Muscle layer of colon (tissue), 2 donors: ENCODE results near the gene U2AF2.

ENCODE experiments used
- H3K27ac ChIP-seq: one replicate; pipeline ENCODE4 v1.7.0; 2013; ENCODE audit warnings: low read depth, mild to moderate bottlenecking, low read length, moderate library complexity
- H3K27me3 ChIP-seq, 2 donors: one replicate each; pipeline ENCODE4 v1.7.0; 2013; ENCODE audit warnings: low read length in 2 of 2, mild to moderate bottlenecking in 2 of 2; ENCODE audit not compliant: insufficient read depth in 2 of 2, control insufficient read depth in 1 of 2
- H3K36me3 ChIP-seq: one replicate; pipeline ENCODE4 v1.7.0; 2013; ENCODE audit warnings: mild to moderate bottlenecking, low read length; ENCODE audit not compliant: insufficient read depth
- H3K4me1 ChIP-seq: one replicate; pipeline ENCODE4 v1.7.0; 2013; ENCODE audit warnings: mild to moderate bottlenecking, low read length; ENCODE audit not compliant: insufficient read depth
- H3K4me3 ChIP-seq, 2 donors: one replicate each; pipeline ENCODE4 v1.7.0; 2013; ENCODE audit warnings: low read length in 2 of 2, low read depth in 1 of 2, mild to moderate bottlenecking in 1 of 2, moderate library complexity in 1 of 2
- H3K9ac ChIP-seq: one replicate; pipeline ENCODE4 v1.7.0; 2013; ENCODE audit warnings: low read length
- H3K9me3 ChIP-seq: one replicate; pipeline ENCODE4 v1.7.0; 2013; ENCODE audit warnings: mild to moderate bottlenecking, low read length
- donor health status: abdominal sarcoma.
- donor health status: Adenocarcinoma of cecum.

The U2AF2 gene

DNA sequence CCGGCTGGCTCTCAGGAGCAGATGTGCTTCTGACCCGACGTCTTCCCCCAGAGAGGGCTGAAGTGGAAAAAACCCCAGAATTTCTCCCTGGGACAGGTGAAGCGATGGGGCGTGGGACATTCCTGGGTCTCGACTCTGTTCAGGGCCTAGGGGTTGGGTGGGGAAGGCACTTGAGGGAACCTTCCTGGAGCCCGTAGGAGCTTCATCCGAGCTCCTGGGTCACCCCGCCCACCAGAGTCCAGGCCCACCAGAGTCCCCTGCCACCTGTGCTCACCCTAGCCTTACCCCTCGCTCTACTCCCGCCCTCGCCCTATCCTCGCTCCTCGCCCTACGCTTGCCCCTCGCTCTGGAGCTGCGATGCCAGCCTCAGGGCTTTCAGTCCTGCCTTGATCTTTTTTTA is 43.4 kb downstream of the U2AF2 start:
- Histone ChIP-seq H3K36me3 (peaks cover 24% of the 10 kb centered on the region), H3K27ac (no peak overlapping the region), H3K27me3 (no peaks in the 10 kb centered on the region), H3K9ac (no peak overlapping the region), H3K4me1 (no peaks in the 10 kb centered on the region), H3K9me3 (no peaks in the 10 kb centered on the region), H3K4me3 (no peak overlapping the region)

GRCh38 chr19:55699221-55699620 is 44.4 kb downstream of the U2AF2 start:
- no peak overlapping the region for H3K4me3 ChIP-seq
- H3K27ac ChIP-seq: no peak overlapping the region
- no peaks in the 10 kb centered on the region for H3K9me3 ChIP-seq
- H3K36me3 ChIP-seq: peaks cover 19% of the 10 kb centered on the region
- H3K9ac ChIP-seq: no peak overlapping the region
- no peaks in the 10 kb centered on the region for H3K27me3 ChIP-seq
- H3K4me1 ChIP-seq: no peaks in the 10 kb centered on the region

GRCh38 chr19:55700813-55701212 is 46.0 kb downstream of the U2AF2 start:
- no peak overlapping the region for H3K4me3 ChIP-seq
- peaks cover 13% of the 10 kb centered on the region for H3K36me3 ChIP-seq
- no peak overlapping the region for H3K9ac ChIP-seq
- H3K9me3 ChIP-seq: no peaks in the 10 kb centered on the region
- no peaks in the 10 kb centered on the region for H3K27me3 ChIP-seq
- H3K4me1 ChIP-seq: no peaks in the 10 kb centered on the region
- no peak overlapping the region for H3K27ac ChIP-seq

GRCh38 chr19:55702131-55702627 is 47.3 kb downstream of the U2AF2 start:
- Histone ChIP-seq H3K9me3 (no peaks in the 10 kb centered on the region), H3K27me3 (no peaks in the 10 kb centered on the region), H3K4me1 (no peaks in the 10 kb centered on the region), H3K4me3 (no peak overlapping the region), H3K9ac (no peak overlapping the region), H3K27ac (no peak overlapping the region), H3K36me3 (peaks cover 6% of the 10 kb centered on the region)

GRCh38 chr19:55703790-55704215 is 49.0 kb downstream of the U2AF2 start:
- Histone ChIP-seq H3K9ac (no peak overlapping the region), H3K4me1 (no peaks in the 10 kb centered on the region), H3K4me3 (no peak overlapping the region), H3K27ac (no peak overlapping the region), H3K27me3 (no peaks in the 10 kb centered on the region), H3K9me3 (no peaks in the 10 kb centered on the region), H3K36me3 (peaks cover 6% of the 10 kb centered on the region)

DNA sequence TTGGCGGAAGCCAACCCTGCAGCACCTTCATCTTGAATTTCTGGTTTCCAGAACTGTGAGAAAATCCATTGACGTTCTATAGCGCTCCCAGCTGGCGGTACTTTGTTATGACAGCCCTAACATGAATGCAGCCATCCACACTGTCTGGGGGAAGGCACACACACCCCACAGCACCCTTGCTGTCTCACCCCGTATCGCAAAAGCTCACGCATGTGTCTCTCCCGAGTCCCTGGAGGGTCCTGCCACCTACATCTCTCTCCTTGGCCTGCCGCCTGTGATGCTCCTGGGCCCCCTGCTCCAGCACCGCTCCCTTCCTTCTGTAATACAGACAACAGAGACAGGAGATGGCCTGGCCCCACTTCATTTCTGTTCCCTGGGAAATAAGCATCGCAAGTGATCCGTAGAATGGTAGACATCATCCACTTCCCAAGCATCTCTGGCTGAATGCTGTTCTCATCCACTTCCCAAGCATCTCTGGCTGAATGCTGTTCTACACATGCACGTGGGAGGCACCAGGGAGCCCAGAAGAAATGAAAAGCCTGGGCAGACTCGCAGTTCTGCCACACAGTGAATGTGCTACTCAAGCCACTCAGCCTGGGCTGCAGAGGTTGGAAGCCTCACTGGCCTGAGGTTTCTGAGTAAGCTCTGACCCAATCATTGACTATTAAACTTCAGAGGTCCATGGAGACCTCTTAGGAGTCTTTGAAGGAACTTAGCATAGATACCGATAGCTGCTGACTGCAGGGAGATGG is 49.8 kb downstream of the U2AF2 start:
- H3K9ac ChIP-seq: no peak overlapping the region
- no peaks in the 10 kb centered on the region for H3K9me3 ChIP-seq
- peaks cover 6% of the 10 kb centered on the region for H3K36me3 ChIP-seq
- no peaks in the 10 kb centered on the region for H3K27me3 ChIP-seq
- H3K27ac ChIP-seq: no peak overlapping the region
- no peak overlapping the region for H3K4me3 ChIP-seq
- no peaks in the 10 kb centered on the region for H3K4me1 ChIP-seq

DNA sequence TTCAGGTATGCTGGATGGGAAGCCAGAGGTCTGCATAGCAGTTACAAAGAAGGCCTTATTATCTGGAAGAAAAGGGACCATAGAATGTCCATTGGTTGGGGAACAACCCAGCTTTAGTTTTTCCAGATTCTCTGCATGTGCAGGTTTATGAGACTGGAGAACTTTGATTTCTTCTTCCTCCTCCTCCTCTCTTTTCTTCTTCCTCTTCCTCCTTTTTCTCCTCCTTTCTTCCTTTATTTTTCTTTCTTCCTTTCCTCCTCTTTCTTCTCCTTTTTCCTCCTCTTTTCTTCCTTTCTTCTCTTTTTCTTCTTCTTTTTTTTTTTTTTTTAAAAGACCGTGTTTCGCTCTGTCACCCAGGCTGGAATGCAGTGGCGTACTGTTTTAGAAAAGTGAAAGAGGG is 51.1 kb downstream of the U2AF2 start:
- Histone ChIP-seq H3K27ac (no peak overlapping the region), H3K9me3 (no peaks in the 10 kb centered on the region), H3K27me3 (no peaks in the 10 kb centered on the region), H3K36me3 (no peaks in the 10 kb centered on the region), H3K4me1 (no peaks in the 10 kb centered on the region), H3K4me3 (no peak overlapping the region), H3K9ac (no peak overlapping the region)

- no peak overlapping the region for H3K27ac ChIP-seq
- no peak overlapping the region for H3K4me3 ChIP-seq
- no peaks in the 10 kb centered on the region for H3K4me1 ChIP-seq
- H3K9me3 ChIP-seq: no peaks in the 10 kb centered on the region
- H3K9ac ChIP-seq: no peak overlapping the region
- no peaks in the 10 kb centered on the region for H3K36me3 ChIP-seq
- no peaks in the 10 kb centered on the region for H3K27me3 ChIP-seq
Measured at GRCh38 chr19:55711719-55712118, 56.9 kb downstream of the U2AF2 start.

- Histone ChIP-seq H3K27me3 (no peaks in the 10 kb centered on the region), H3K4me3 (no peak overlapping the region), H3K27ac (no peak overlapping the region), H3K4me1 (no peaks in the 10 kb centered on the region), H3K9me3 (no peaks in the 10 kb centered on the region), H3K36me3 (no peaks in the 10 kb centered on the region), H3K9ac (no peak overlapping the region)
Measured at GRCh38 chr19:55712804-55713631, 58.2 kb downstream of the U2AF2 start.

GRCh38 chr19:55716531-55716930 is 61.7 kb downstream of the U2AF2 start:
- peaks cover 4 to 7% of the 10 kb centered on the region in 2 donors for H3K27me3 ChIP-seq
- H3K27ac ChIP-seq: no peak overlapping the region
- no peaks in the 10 kb centered on the region for H3K36me3 ChIP-seq
- H3K4me3 ChIP-seq: no peak overlapping the region
- H3K9me3 ChIP-seq: no peaks in the 10 kb centered on the region
- H3K9ac ChIP-seq: no peak overlapping the region
- H3K4me1 ChIP-seq: no peaks in the 10 kb centered on the region

DNA sequence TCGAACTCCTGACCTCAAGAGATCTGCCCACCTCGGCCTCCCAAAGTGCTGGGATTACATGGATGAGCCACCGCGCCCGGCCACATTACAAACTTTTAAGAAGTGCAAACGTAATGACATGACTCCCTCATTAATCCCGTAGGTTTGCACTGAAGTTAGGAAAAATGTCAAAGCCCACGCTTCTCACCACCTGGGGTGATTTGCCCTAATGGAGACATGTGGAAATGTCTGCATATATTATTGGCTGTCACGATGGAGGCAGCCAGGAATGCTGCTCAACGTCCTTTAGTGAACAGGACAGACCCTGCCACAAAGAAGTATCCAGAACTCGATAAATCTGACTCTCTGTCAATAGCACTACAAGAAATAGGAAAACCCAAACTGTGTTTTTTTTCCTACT is 62.4 kb downstream of the U2AF2 start:
- Histone ChIP-seq H3K27ac (no peak overlapping the region), H3K4me1 (no peaks in the 10 kb centered on the region), H3K9me3 (no peaks in the 10 kb centered on the region), H3K4me3 (no peak overlapping the region), H3K9ac (no peak overlapping the region), H3K36me3 (no peaks in the 10 kb centered on the region), H3K27me3 (peaks cover 4 to 7% of the 10 kb centered on the region in 2 donors)
